Uterus (tissue), 2 donors: Measurements from ENCODE around the gene CYSLTR2.

Experiments
- CTCF ChIP-seq, 4 experiments: fragments of 200-600 bp in 2 of 4; fragments of 450-650 bp in 2 of 4; sonication (generic) in 2 of 4; IDR thresholded peaks; one replicate each; pipeline ENCODE4 v1.5.1; 2016 to 2019; ENCODE audit warnings: antibody characterized with exemption in 4 of 4, mild to moderate bottlenecking in 2 of 4, moderate library complexity in 1 of 4
- POLR2A ChIP-seq, 2 donors: fragments of 450-650 bp; IDR thresholded peaks; one replicate each; pipeline ENCODE4 v1.6.1; 2016; ENCODE audit warnings: antibody characterized with exemption in 2 of 2, mild to moderate bottlenecking in 1 of 2, moderate library complexity in 1 of 2

- TF ChIP-seq CTCF (IDR thresholded peaks at IDR 0.05) (peak; percentile 51 to 70 (median 61)), POLR2A (IDR thresholded peaks at IDR 0.05) (no peak)
Observed at GRCh38 chr13:48749699-48750473, 96.2 kb downstream of the CYSLTR2 start.
